OCI-LY1 (cell line): Measurements from ENCODE around the gene C17orf58.
"Not testable (repeated sequence)": the region's sequence is repeated elsewhere in the genome, so short reads cannot be mapped to it uniquely, and the experiment has no call there.

ENCODE experiments used
- H2AFZ ChIP-seq: fragments of 200-600 bp; sonication (generic), shearing (Covaris generic); 2 replicates; pipeline ENCODE4 v1.6.0; 2014; ENCODE audit warnings: antibody characterized with exemption, mild to moderate bottlenecking, low read length
- H3F3A ChIP-seq: fragments of 200-600 bp; sonication (generic), shearing (Covaris generic); 2 replicates; pipeline ENCODE4 v1.6.0; 2014; ENCODE audit warnings: mild to moderate bottlenecking, antibody characterized with exemption, low read length, moderate library complexity; ENCODE audit not compliant: insufficient read depth
- H3K27ac ChIP-seq: fragments of 200-600 bp; sonication (generic); 2 replicates; pipeline ENCODE4 v1.5.1; 2014; ENCODE audit warnings: low read length, mixed run types, mild to moderate bottlenecking, low read depth; ENCODE audit not compliant: poor library complexity, severe bottlenecking
- H3K27me3 ChIP-seq: fragments of 200-600 bp; sonication (generic); 2 replicates; pipeline ENCODE4 v1.6.0; 2014; ENCODE audit warnings: antibody characterized with exemption, mild to moderate bottlenecking, low read length, moderate library complexity; ENCODE audit not compliant: insufficient read depth
- H3K36me3 ChIP-seq: fragments of 200-600 bp; sonication (generic); 2 replicates; pipeline ENCODE4 v1.6.1; 2014; ENCODE audit warnings: mild to moderate bottlenecking, antibody characterized with exemption, low read length, moderate library complexity, mixed read lengths; ENCODE audit not compliant: insufficient read depth
- H3K4me1 ChIP-seq: fragments of 200-600 bp; sonication (generic); 2 replicates; pipeline ENCODE4 v1.5.1; 2014; ENCODE audit warnings: mild to moderate bottlenecking, low read length, moderate library complexity; ENCODE audit not compliant: insufficient read depth, severe bottlenecking
- H3K4me2 ChIP-seq: fragments of 200-600 bp; sonication (generic), shearing (Covaris generic); 2 replicates; pipeline ENCODE4 v1.6.1; 2014; ENCODE audit warnings: low read length
- H3K4me3 ChIP-seq: fragments of 200-600 bp; sonication (generic); 2 replicates; pipeline ENCODE4 v1.5.1; 2014; ENCODE audit warnings: low read length, low read depth, mild to moderate bottlenecking, mixed read lengths; ENCODE audit not compliant: poor library complexity, severe bottlenecking
- H3K79me2 ChIP-seq: fragments of 200-600 bp; shearing (Covaris generic); 2 replicates; pipeline ENCODE4 v1.6.1; 2016; ENCODE audit warnings: mixed run types, low read length, mixed read lengths; ENCODE audit not compliant: insufficient read depth
- H3K9ac ChIP-seq: fragments of 200-600 bp; sonication (generic), shearing (Covaris generic); 2 replicates; pipeline ENCODE4 v1.6.1; 2014; ENCODE audit warnings: mild to moderate bottlenecking, low read length, mixed read lengths
- H3K9me2 ChIP-seq: fragments of 200-600 bp; sonication (generic), shearing (Covaris generic); 2 replicates; pipeline ENCODE4 v1.6.1; 2014; ENCODE audit warnings: low read depth, mild to moderate bottlenecking, low read length, mixed read lengths
- H3K9me3 ChIP-seq: fragments of 200-600 bp; shearing (Covaris generic); 2 replicates; pipeline ENCODE4 v1.6.1; 2014; ENCODE audit warnings: low read length, mixed read lengths
- H4K20me1 ChIP-seq: fragments of 200-600 bp; sonication (generic), shearing (Covaris generic); 2 replicates; pipeline ENCODE4 v1.6.0; 2016; ENCODE audit warnings: mild to moderate bottlenecking, low read length; ENCODE audit not compliant: insufficient read depth
- CTCF ChIP-seq: fragments of 200-600 bp; sonication (generic), shearing (Covaris generic); IDR thresholded peaks from 2 replicates; pipeline ENCODE4 v1.5.1; 2017; ENCODE audit warnings: mild to moderate bottlenecking, antibody characterized with exemption, low read length, moderate library complexity, mixed read lengths
- EZH2 ChIP-seq: fragments of 200-600 bp; sonication (generic), shearing (Covaris generic); IDR thresholded peaks from 2 replicates; pipeline ENCODE4 v1.8.0; 2017; ENCODE audit warnings: borderline replicate concordance, mixed run types, mild to moderate bottlenecking, antibody characterized with exemption, low read length, moderate library complexity, mixed read lengths

Gene C17orf58

GRCh38 chr17:67996301-67997171, at the start of gene C17orf58:
TSS of gene C17orf58 (minus strand) at chr17:67996469. CDS start at chr17:67996198, 271 bp downstream.
- H3K79me2 ChIP-seq, H3K9me3 ChIP-seq, H3K9me2 ChIP-seq, H4K20me1 ChIP-seq, H3K27me3 ChIP-seq, H3F3A ChIP-seq, H3K36me3 ChIP-seq, H3K27ac ChIP-seq, H2AFZ ChIP-seq: not testable (repeated sequence)
- H3K4me3 ChIP-seq, result peak within 1 kb of the TSS; percentile 75
- H3K9ac ChIP-seq, result peak within 1 kb of the TSS; percentile 57
- peak within 1 kb of the TSS; percentile 82 for H3K4me2 ChIP-seq
- H3K4me1 ChIP-seq, result peaks cover 35% of the 10 kb centered on the region

GRCh38 chr17:68036304-68037147, 40.3 kb upstream of the C17orf58 start:
- H2AFZ ChIP-seq, result no peak overlapping the region
- H3K27ac ChIP-seq, result peak overlapping the region; percentile 73
- H3K79me2 ChIP-seq, result peaks cover 20% of the 10 kb centered on the region
- peak overlapping the region; percentile 90 for H3K4me2 ChIP-seq
- no peaks in the 10 kb centered on the region for H3F3A ChIP-seq
- no peak for TF ChIP-seq EZH2
- TF ChIP-seq CTCF, result no peak
- peaks cover 26% of the 10 kb centered on the region for H3K4me1 ChIP-seq
- H3K9me2 ChIP-seq, result no peaks in the 10 kb centered on the region
- H3K9me3 ChIP-seq, result no peaks in the 10 kb centered on the region
- no peaks in the 10 kb centered on the region for H4K20me1 ChIP-seq
- H3K9ac ChIP-seq, result peak overlapping the region; percentile 90
- no peaks in the 10 kb centered on the region for H3K27me3 ChIP-seq
- peak overlapping the region; percentile 85 for H3K4me3 ChIP-seq
- peaks cover 58% of the 10 kb centered on the region for H3K36me3 ChIP-seq

GRCh38 chr17:68035523-68036303, 39.4 kb upstream of the C17orf58 start, which contains the start of gene KPNA2:
TSS of gene KPNA2 (plus strand) at chr17:68035735. CDS start at chr17:68037133, 1,398 bp downstream.
- H3K4me1 ChIP-seq, result peaks cover 26% of the 10 kb centered on the region
- H3K9me2 ChIP-seq, result no peaks in the 10 kb centered on the region
- H3K79me2 ChIP-seq, result peaks cover 20% of the 10 kb centered on the region
- peak within 1 kb of the TSS; percentile 90 for H3K9ac ChIP-seq
- H3K27ac ChIP-seq, result peak within 1 kb of the TSS; percentile 73
- H4K20me1 ChIP-seq, result no peaks in the 10 kb centered on the region
- no peaks in the 10 kb centered on the region for H3K9me3 ChIP-seq
- no peaks in the 10 kb centered on the region for H3F3A ChIP-seq
- peak within 1 kb of the TSS; percentile 90 for H3K4me2 ChIP-seq
- H2AFZ ChIP-seq, result peak within 1 kb of the TSS; percentile 88
- TF ChIP-seq CTCF (no peak), EZH2 (no peak)
- H3K4me3 ChIP-seq, result peak within 1 kb of the TSS; percentile 85
- peaks cover 50% of the 10 kb centered on the region for H3K36me3 ChIP-seq
- H3K27me3 ChIP-seq, result no peaks in the 10 kb centered on the region
